ENCODE data around the gene MSL2. TPM values are rescaled to one million over a fixed set of nuclear protein-coding genes. Genes with fewer than 3 reads are reported as not detected.
"Not testable (repeated sequence)": the region's sequence is repeated elsewhere in the genome, so short reads cannot be mapped to it uniquely, and the experiment has no call there.

The MSL2 gene
- total RNA-seq, 1 donor from 2014 or later = 59.4 TPM

GRCh38 chr3:136195258-136196063 lies 674 bp downstream of the MSL2 start:
- intact Hi-C loops (cut with micrococcal nuclease) = loop anchor here (1.0 to 5.0 kb wide), 9 partner anchors 17 to 1991 kb away; partner anchors contain the start of genes ARMC8, CEP63, NCK1 and PCCB
- ATAC-seq (ENCODE audit: low read depth) (peak; percentile 52), DNase-seq (peak; percentile 85)
- no peak for TF ChIP-seq CTCF (IDR thresholded peaks at IDR 0.05)
- H3K4me3 Mint-ChIP-seq = peak overlapping the region; percentile 99
- H3K27ac Mint-ChIP-seq = peak overlapping the region; percentile 94
- ChIA-PET CTCF (interaction anchor here (0.9 to 1.8 kb wide), 5 partner anchors 117 to 818 kb away, joined by 3 to 17 read pairs (median 3); partner anchors contain the start of gene STAG1), POLR2A (interaction anchor here (0.7 to 5.4 kb wide), 12 partner anchors 8 to 1979 kb away, joined by 3 to 135 read pairs (median 6); partner anchors contain the start of genes NCK1, PCCB and STAG1)
- H3K9me3 Mint-ChIP-seq = no peaks in the 10 kb centered on the region
- H3K27me3 Mint-ChIP-seq = no peaks in the 10 kb centered on the region
- peaks cover 45% of the 10 kb centered on the region for H3K36me3 Mint-ChIP-seq (ENCODE audit: low read depth)
- peaks cover 58% of the 10 kb centered on the region for H3K4me1 Mint-ChIP-seq

GRCh38 chr3:136194409-136195257 lies 1.5 kb downstream of the MSL2 start:
- ChIA-PET POLR2A (interaction anchor here (0.6 to 5.4 kb wide), 13 partner anchors 9 to 1900 kb away, joined by 3 to 135 read pairs (median 7); partner anchors contain the start of genes NCK1, PCCB and STAG1), CTCF (interaction anchor here (0.7 to 1.7 kb wide), 3 partner anchors 116 to 558 kb away, joined by 3 to 6 read pairs (median 4); partner anchors contain the start of gene STAG1)
- no peak for ATAC-seq (ENCODE audit: low read depth)
- peak overlapping the region; percentile 99 for H3K4me3 Mint-ChIP-seq
- intact Hi-C loops (cut with micrococcal nuclease) = loop anchor here (1.0 to 5.0 kb wide), 5 partner anchors 8 to 1978 kb away; partner anchors contain the start of gene DBR1
- H3K36me3 Mint-ChIP-seq (ENCODE audit: low read depth) = peaks cover 47% of the 10 kb centered on the region
- no peaks in the 10 kb centered on the region for H3K9me3 Mint-ChIP-seq
- H3K27ac Mint-ChIP-seq = peak overlapping the region; percentile 94
- H3K4me1 Mint-ChIP-seq = peaks cover 66% of the 10 kb centered on the region
- no peaks in the 10 kb centered on the region for H3K27me3 Mint-ChIP-seq
- DNase-seq = peak; percentile 34
- TF ChIP-seq CTCF (IDR thresholded peaks at IDR 0.05) = no peak

- POLR2A ChIA-PET = interaction anchor here (0.6 to 5.4 kb wide), 5 partner anchors 9 to 667 kb away, joined by 4 to 135 read pairs (median 56); partner anchors contain the start of genes NCK1 and STAG1
- peaks cover 50% of the 10 kb centered on the region for H3K36me3 Mint-ChIP-seq (ENCODE audit: low read depth)
- H3K4me3 Mint-ChIP-seq = peak overlapping the region; percentile 99
- ATAC-seq (ENCODE audit: low read depth) = no peak
- CTCF ChIA-PET = interaction anchor here (1.1 to 1.7 kb wide), 3 partner anchors 116 to 820 kb away, joined by 3 to 6 read pairs (median 6); partner anchors contain the start of gene STAG1
- H3K9me3 Mint-ChIP-seq = no peaks in the 10 kb centered on the region
- peaks cover 77% of the 10 kb centered on the region for H3K4me1 Mint-ChIP-seq
- no peaks in the 10 kb centered on the region for H3K27me3 Mint-ChIP-seq
- intact Hi-C loops (cut with micrococcal nuclease) = loop anchor here (1.0 to 5.0 kb wide), 4 partner anchors 7 to 1979 kb away; partner anchors contain the start of gene DBR1
- H3K27ac Mint-ChIP-seq = peak overlapping the region; percentile 94
- no peak for TF ChIP-seq CTCF (IDR thresholded peaks at IDR 0.05)
- DNase-seq = no peak
These were observed 2.7 kb downstream of the MSL2 start for GRCh38 chr3:136193278-136194054.

DNA sequence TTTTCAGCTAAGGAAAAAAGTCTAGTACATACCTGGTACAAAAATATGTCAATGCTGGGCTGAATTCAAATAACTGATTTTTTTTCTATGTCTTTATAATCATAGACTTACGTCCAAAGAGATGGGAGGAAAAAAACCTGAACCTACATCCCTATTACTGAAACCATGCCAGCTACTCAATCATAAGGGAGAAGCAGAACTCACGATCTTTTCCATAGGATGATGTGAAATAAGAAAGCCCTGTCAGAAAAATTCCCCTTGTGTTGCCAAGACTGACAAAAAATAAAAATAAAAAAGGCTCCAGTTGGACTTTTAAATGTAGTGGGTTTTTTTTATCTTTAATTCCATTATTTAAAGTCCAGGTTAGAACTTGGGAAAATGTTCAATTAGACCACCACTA lies 3.3 kb downstream of the MSL2 start:
- Mint-ChIP-seq H3K4me3 (peak overlapping the region; percentile 99), H3K27me3 (no peaks in the 10 kb centered on the region), H3K27ac (peak overlapping the region; percentile 94), H3K36me3 (ENCODE audit: low read depth) (peaks cover 50% of the 10 kb centered on the region), H3K4me1 (peaks cover 78% of the 10 kb centered on the region), H3K9me3 (no peaks in the 10 kb centered on the region)
- intact Hi-C loops (cut with micrococcal nuclease) = loop anchor here (5.0 kb wide), 1 partner anchor 1979 kb away; the partner anchor contains the start of gene DBR1
- ATAC-seq (ENCODE audit: low read depth) (no peak), DNase-seq (no peak)
- POLR2A ChIA-PET = no interaction called here
- no peak for TF ChIP-seq CTCF (IDR thresholded peaks at IDR 0.05)
- CTCF ChIA-PET = interaction anchor here (1.1 to 1.5 kb wide), 2 partner anchors 560 to 821 kb away, joined by 6 read pairs; partner anchors contain the start of gene STAG1

GRCh38 chr3:136192195-136192594 lies 3.9 kb downstream of the MSL2 start:
- ATAC-seq (ENCODE audit: low read depth); H3K9me3 Mint-ChIP-seq; POLR2A ChIA-PET; DNase-seq; CTCF ChIA-PET; H3K27me3 Mint-ChIP-seq: not testable (repeated sequence)
- peaks cover 49% of the 10 kb centered on the region for H3K36me3 Mint-ChIP-seq (ENCODE audit: low read depth)
- H3K27ac Mint-ChIP-seq = peak overlapping the region; percentile 94
- peaks cover 77% of the 10 kb centered on the region for H3K4me1 Mint-ChIP-seq
- intact Hi-C loops (cut with micrococcal nuclease) = loop anchor here (5.0 kb wide), 1 partner anchor 1980 kb away; the partner anchor contains the start of gene DBR1
- peak overlapping the region; percentile 99 for H3K4me3 Mint-ChIP-seq

Measured in activated B cell treated with CpG ODN at 0.5 μM for 24 hours (primary cell).